ENCODE results near the gene ZBTB40.

The ZBTB40 gene

DNA sequence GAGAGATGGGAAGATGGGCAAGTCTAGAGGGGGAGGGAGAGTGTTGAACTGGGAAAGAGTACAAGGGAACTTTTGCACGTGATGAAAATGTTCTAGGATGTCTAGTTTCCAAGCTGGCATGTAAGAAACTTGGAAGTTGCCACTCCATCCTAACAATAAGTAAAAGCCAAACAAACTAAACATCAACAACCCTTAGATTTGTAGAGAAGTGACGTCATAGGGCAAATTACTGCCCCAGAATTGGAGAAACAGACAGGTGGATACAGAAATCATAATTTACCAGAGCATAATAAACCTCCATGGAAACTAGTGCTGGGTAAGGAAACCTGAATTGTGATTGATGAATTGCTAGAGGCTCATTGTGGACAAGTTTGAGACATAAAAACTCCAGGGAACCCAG is 14.7 kb upstream of the ZBTB40 start:
- Histone ChIP-seq H2AFZ (ENCODE audit: low read length) (no peak overlapping the region), H3K4me3 (ENCODE audit: low read length, poor library complexity, severe bottlenecking) (no peak overlapping the region), H3K9me3 (ENCODE audit: insufficient read depth, low read depth, low read length) (0 out of 2 replicates have a peak, but pooled peaks cover 11% of the 10 kb centered on the region), H3K9ac (ENCODE audit: low read depth, low read length, poor library complexity, severe bottlenecking) (no peak overlapping the region), H3K36me3 (ENCODE audit: insufficient read depth, low read length) (no peaks in the 10 kb centered on the region), H3K4me2 (ENCODE audit: low read depth, low read length, poor library complexity, severe bottlenecking) (no peak overlapping the region), H3K9me2 (replicated peaks; ENCODE audit: low read depth, low read length) (no peaks in the 10 kb centered on the region), H3K4me1 (ENCODE audit: insufficient read depth, low read length, poor library complexity, severe bottlenecking) (no peaks in the 10 kb centered on the region), H4K20me1 (ENCODE audit: insufficient read depth, low read length, poor library complexity, severe bottlenecking) (no peaks in the 10 kb centered on the region), H3K27me3 (ENCODE audit: insufficient read depth, low read length, poor library complexity, severe bottlenecking) (peaks cover 5% of the 10 kb centered on the region), H3F3A (ENCODE audit: low read depth) (no peaks in the 10 kb centered on the region), H3K79me2 (ENCODE audit: insufficient read depth, low read length) (no peaks in the 10 kb centered on the region)
- TF ChIP-seq EZH2phosphoT487 (IDR thresholded peaks at IDR 0.05; ENCODE audit: borderline replicate concordance): no peak
- TF ChIP-seq CTCF (conservative IDR thresholded peaks at IDR 0.05; ENCODE audit: low read length): no peak

GRCh38 chr1:22437573-22437972 is 14.1 kb upstream of the ZBTB40 start:
- H3F3A ChIP-seq (ENCODE audit: low read depth): no peaks in the 10 kb centered on the region

GRCh38 chr1:22440582-22440981 is 11.1 kb upstream of the ZBTB40 start:
- no peaks in the 10 kb centered on the region for H3F3A ChIP-seq (ENCODE audit: low read depth)
- no peaks in the 10 kb centered on the region for H3K36me3 ChIP-seq (ENCODE audit: insufficient read depth, low read length)
- peaks cover 5% of the 10 kb centered on the region for H3K27me3 ChIP-seq (ENCODE audit: insufficient read depth, low read length, poor library complexity, severe bottlenecking)
- TF ChIP-seq EZH2phosphoT487 (IDR thresholded peaks at IDR 0.05; ENCODE audit: borderline replicate concordance) (no peak), CTCF (conservative IDR thresholded peaks at IDR 0.05; ENCODE audit: low read length) (no peak)
- H3K9me3 ChIP-seq (ENCODE audit: insufficient read depth, low read depth, low read length): 0 out of 2 replicates have a peak, but pooled peaks cover 11% of the 10 kb centered on the region
- H2AFZ ChIP-seq (ENCODE audit: low read length): no peak overlapping the region
- H3K4me2 ChIP-seq (ENCODE audit: low read depth, low read length, poor library complexity, severe bottlenecking): no peak overlapping the region
- no peaks in the 10 kb centered on the region for H4K20me1 ChIP-seq (ENCODE audit: insufficient read depth, low read length, poor library complexity, severe bottlenecking)
- H3K4me3 ChIP-seq (ENCODE audit: low read length, poor library complexity, severe bottlenecking): no peak overlapping the region
- H3K9ac ChIP-seq (ENCODE audit: low read depth, low read length, poor library complexity, severe bottlenecking): no peak overlapping the region
- no peaks in the 10 kb centered on the region for H3K4me1 ChIP-seq (ENCODE audit: insufficient read depth, low read length, poor library complexity, severe bottlenecking)
- no peaks in the 10 kb centered on the region for H3K9me2 ChIP-seq (replicated peaks; ENCODE audit: low read depth, low read length)
- no peaks in the 10 kb centered on the region for H3K79me2 ChIP-seq (ENCODE audit: insufficient read depth, low read length)

More at GRCh38 chr1:22437573-22437972, 14.1 kb upstream of the ZBTB40 start:
- no peaks in the 10 kb centered on the region for H4K20me1 ChIP-seq (ENCODE audit: insufficient read depth, low read length, poor library complexity, severe bottlenecking)
- no peaks in the 10 kb centered on the region for H3K36me3 ChIP-seq (ENCODE audit: insufficient read depth, low read length)
- H3K27me3 ChIP-seq (ENCODE audit: insufficient read depth, low read length, poor library complexity, severe bottlenecking): peaks cover 5% of the 10 kb centered on the region
- H2AFZ ChIP-seq (ENCODE audit: low read length): no peak overlapping the region
- no peaks in the 10 kb centered on the region for H3K9me2 ChIP-seq (replicated peaks; ENCODE audit: low read depth, low read length)
- H3K9me3 ChIP-seq (ENCODE audit: insufficient read depth, low read depth, low read length): 0 out of 2 replicates have a peak, but pooled peaks cover 11% of the 10 kb centered on the region
- no peaks in the 10 kb centered on the region for H3K4me1 ChIP-seq (ENCODE audit: insufficient read depth, low read length, poor library complexity, severe bottlenecking)
- no peak overlapping the region for H3K4me3 ChIP-seq (ENCODE audit: low read length, poor library complexity, severe bottlenecking)
- no peak overlapping the region for H3K4me2 ChIP-seq (ENCODE audit: low read depth, low read length, poor library complexity, severe bottlenecking)
- H3K9ac ChIP-seq (ENCODE audit: low read depth, low read length, poor library complexity, severe bottlenecking): no peak overlapping the region
- TF ChIP-seq EZH2phosphoT487 (IDR thresholded peaks at IDR 0.05; ENCODE audit: borderline replicate concordance) (no peak), CTCF (conservative IDR thresholded peaks at IDR 0.05; ENCODE audit: low read length) (no peak)
- H3K79me2 ChIP-seq (ENCODE audit: insufficient read depth, low read length): no peaks in the 10 kb centered on the region
